DND-41 (cell line): Measurements from ENCODE around the gene SLC12A8.

ENCODE experiments used
- EZH2 ChIP-seq: IDR thresholded peaks from 3 replicates; pipeline ENCODE4 v1.6.1; 2012; ENCODE audit warnings: borderline replicate concordance, low read depth, mild to moderate bottlenecking, moderate library complexity, low read length, inconsistent platforms; ENCODE audit not compliant: severe bottlenecking
- TF ChIP-seq, protein P1 (sequence below): IDR thresholded peaks from 2 replicates; pipeline ENCODE4 v1.5.1; 2012; ENCODE audit warnings: borderline replicate concordance, low read length, moderate library complexity, mild to moderate bottlenecking; ENCODE audit not compliant: poor library complexity, severe bottlenecking; ENCODE audit errors: extremely low read depth

DNA sequence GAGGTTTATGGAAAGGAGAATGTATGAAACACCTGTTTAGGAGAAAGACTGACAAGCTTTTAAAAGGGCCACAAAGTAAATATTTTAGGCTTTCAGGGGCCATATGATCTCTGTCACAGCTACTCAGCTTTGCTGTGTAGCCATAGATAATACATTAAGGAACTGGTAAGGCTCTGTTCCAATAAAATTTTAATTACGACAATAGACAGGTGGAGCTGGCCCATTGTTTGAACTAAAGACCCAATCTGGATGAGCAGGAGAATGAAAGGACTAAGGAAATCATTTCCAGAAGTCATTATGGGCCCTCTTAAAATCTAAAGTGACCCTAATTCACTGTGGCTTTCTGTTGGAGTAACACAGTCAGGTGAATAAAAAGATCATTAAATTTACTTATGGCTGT lies 48.5 kb upstream of the SLC12A8 start:
- TF ChIP-seq, protein P1, sequence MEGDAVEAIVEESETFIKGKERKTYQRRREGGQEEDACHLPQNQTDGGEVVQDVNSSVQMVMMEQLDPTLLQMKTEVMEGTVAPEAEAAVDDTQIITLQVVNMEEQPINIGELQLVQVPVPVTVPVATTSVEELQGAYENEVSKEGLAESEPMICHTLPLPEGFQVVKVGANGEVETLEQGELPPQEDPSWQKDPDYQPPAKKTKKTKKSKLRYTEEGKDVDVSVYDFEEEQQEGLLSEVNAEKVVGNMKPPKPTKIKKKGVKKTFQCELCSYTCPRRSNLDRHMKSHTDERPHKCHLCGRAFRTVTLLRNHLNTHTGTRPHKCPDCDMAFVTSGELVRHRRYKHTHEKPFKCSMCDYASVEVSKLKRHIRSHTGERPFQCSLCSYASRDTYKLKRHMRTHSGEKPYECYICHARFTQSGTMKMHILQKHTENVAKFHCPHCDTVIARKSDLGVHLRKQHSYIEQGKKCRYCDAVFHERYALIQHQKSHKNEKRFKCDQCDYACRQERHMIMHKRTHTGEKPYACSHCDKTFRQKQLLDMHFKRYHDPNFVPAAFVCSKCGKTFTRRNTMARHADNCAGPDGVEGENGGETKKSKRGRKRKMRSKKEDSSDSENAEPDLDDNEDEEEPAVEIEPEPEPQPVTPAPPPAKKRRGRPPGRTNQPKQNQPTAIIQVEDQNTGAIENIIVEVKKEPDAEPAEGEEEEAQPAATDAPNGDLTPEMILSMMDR: no peak
- TF ChIP-seq EZH2: no peak
